Breast epithelium (tissue), 3 donors: Measurements from ENCODE around the gene C21orf91.

Experiments
- CTCF ChIP-seq, 3 donors: fragments of 450-650 bp; IDR thresholded peaks; one replicate each; pipeline ENCODE4 v1.5.1; 2016 to 2017; ENCODE audit warnings: antibody characterized with exemption in 3 of 3, mild to moderate bottlenecking in 3 of 3, moderate library complexity in 3 of 3
- POLR2A ChIP-seq: fragments of 450-650 bp; IDR thresholded peaks from one replicate; pipeline ENCODE4 v1.6.1; 2016; ENCODE audit warnings: antibody characterized with exemption, mild to moderate bottlenecking, moderate library complexity
- POLR2AphosphoS5 ChIP-seq, 3 donors: sonication (generic); formaldehyde crosslinking; IDR thresholded peaks; one replicate each; pipeline ENCODE4 v1.6.1; 2017; ENCODE audit warnings: antibody characterized with exemption in 3 of 3

GRCh38 chr21:17818186-17819113 is 706 bp downstream of the C21orf91 start:
- TF ChIP-seq POLR2A (no peak), CTCF (IDR thresholded peaks at IDR 0.05) (no peak), POLR2AphosphoS5 (IDR thresholded peaks at IDR 0.05) (no peak)
